ELF-1 (cell line): ENCODE results near the gene RXRA.

Experiments
- DNase-seq: peaks from one replicate; pipeline ENCODE4 v3.0.0-alpha.2; 2016; ENCODE audit warnings: low read depth, low spot score

The RXRA gene

DNA sequence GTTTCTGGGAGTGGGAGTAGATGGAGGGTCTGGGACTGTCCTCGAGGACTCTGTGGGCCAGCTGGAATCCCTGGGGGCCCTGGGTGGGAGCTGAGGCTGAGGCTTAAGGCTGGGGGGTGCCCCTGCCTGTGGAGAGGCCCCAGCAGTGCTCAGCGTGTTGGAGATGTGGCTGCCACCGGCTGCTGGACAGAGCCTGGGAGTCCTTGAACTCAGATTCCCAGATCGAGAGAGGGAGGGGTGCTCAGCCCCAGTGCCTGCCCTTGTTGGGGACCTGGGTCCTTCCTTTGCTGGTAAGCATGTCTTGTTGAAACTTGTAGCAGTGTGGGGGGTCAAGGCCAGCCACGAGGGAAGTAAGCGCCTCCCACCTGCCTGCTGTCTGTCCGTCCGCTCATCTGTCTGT, 10.7 kb downstream of the RXRA start:
- no peak for DNase-seq

DNA sequence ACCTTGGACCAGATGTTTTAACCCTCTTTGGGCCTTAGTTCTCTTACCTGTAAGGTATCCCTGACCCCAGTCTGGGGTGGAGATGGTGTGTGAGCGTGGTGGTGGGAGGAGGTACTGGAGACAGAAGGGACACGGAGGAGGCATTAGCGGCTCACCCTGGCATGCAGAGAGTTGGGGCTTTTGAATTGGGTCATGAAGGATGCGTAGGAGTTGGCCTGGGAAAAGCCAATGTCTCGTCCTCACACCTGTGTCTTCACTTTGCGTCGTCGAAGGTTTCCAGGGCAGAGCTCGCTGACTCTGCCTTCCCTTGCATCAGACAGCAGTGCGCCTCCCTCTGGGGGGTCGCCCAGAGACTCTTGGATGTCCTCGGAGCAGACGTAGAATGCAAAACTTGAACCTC, 11.2 kb downstream of the RXRA start:
- no peak for DNase-seq

DNA sequence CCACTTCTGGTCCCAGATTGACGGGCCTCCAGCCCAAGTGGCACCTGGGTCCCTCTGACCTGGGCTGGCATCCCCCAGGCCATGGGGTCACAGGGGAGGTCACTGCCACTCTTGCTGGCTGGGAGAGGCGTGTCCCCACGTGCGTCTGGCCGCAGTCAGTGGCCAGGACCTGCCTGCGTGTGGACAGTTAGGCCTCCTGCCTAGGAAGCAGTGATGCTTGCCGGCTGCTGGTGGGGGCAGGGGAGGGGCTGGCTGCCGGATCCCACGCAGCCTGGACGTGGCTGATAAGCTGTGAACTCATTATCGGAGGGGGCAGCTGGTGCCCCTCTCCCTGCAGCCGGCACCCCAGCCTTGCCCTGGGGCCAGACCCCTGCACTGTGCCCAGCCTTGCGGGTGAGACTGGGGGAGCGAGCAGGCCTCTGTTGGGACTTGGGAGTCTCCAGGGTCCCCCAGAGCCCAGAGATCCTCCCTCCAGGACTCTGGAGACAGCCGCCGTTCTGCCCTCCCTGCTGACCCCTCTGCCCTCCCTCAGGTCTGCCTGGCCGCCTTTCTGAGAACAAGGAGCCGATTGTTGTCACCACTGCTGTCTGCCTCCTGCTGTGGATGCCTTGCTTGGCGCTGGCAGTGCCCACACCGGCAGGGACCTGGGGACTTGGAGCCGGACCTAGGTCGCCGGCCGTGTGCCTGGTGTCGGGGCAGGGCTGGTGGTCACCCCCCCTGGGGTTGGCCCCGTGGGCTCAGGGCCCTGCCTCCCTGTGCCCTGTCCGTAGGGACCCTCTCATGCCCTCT, 12.3 kb downstream of the RXRA start:
- DNase-seq = no peak

DNA sequence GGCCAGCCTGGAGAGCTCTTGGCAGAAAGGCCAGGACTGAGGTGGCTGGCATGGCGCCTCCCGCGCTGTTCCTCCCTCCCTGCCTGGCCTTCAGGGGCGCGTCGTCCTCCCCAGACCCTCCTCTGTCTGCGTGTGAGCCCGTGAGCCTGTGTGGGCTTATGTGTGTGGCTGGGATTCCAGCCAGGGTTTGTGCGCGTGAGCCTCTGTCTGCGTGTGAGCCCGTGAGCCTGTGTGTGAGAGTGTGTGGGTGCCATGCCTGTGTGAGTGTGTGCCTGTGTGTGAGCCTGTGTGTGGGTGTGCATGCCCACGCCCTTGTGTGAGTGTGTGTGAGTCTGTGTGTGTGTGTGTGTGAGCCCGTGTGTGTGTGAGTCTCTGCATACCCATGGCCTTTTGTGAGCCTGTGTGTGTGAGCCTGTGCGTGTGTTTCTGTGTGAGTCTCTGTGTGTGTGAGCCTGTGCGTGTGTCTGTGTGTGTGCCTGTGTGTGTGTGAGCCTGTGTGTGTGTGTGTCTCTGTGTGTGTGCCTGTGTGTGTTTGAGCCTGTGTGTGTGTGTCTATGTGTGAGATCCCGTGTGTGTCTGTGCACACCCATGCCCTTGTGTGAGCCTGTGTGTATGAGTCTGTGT, 13.0 kb downstream of the RXRA start:
- no peak for DNase-seq

DNA sequence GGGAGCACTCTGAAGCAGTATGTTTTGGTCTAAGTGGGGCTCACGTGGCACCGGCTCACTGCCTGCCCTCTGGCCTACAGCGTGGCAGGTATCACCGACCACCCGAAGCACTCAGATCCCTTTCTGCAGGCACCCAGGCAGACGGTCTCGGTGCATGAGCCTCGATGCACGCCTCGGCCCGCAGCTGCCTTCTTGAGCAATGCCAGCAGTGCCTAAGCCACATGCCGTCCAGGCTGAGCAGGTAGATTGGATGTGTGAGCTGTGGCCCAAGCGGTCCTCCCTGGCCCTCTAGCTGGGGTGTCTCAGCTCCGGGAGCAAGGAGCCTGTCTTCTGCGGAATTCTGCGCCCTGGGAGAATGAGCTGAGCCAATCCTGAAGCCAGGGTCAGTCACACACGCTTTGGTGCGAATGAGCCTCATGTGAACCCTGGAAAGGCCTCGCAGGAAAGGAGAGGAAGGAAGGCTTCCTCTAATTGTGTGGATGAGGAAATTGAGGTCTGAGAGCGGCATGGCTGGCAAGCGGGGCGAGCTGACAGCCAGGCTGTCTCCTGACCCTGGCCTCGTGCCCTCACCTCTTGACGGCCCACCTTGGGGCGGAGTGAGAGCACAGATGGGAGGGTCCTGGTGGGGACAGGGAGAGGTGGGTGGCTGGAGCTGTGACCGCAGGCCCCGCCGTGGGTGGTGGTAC, 14.4 kb downstream of the RXRA start:
- no peak for DNase-seq

DNA sequence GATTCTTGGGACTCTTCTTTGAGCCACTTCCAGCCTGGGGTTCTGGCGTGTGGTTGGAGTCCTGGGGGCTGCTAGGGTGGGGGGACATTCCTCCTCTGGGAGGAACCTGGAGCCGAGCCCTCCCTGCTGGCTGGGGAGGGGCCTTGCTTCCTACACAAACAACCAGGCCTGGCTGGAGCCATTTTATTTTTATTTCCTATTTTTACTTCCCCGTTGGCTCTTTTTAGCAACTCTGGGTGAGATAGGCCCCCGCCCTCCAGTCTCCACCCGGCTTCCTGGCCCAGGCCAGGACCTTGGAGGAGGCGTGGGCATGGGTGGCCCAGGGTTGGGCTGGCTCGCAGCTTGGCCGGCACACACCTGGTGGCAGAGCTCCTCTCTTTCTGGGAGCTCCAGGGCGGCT, 15.1 kb downstream of the RXRA start:
- no peak for DNase-seq

DNA sequence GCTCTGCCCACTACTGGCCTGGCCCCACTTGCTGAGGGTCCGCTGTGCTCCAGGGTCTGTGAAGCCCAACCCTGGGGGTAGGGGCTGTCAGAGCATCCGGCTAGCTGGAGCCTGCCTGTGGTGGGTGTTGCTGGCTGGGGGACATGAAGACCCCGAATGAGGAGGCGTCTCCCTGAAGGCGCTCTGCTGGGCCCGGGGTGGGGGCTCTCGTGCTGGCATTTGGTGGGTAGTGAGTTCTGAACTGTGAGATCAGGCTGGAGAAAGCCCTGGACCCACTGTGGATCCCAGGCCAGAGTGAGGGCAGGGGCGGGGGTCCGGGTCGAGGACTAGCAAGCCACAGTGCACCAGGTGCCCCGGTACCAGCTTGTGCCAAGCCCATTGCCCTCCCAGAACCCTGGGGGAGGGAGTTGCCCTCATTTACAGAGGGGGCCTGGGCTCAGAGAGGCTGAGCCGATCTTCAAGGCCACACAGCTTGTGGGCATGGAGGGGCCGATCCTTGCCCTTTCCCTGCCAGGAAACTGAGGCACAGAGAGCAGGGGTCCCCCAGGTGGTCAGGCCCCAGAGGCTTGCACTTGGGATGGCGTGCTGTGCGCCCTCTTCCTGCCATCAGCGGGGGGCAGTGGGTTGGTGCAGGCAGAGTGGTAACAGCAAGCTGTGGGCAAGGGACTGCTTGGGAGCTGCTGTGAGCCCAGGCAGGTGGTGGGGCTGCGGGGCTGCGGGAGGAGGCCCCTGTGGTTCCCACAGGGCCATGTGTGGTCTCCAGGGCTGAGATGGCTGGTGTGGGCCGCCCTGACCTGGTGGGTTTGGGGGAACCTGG, 15.9 kb downstream of the RXRA start:
- DNase-seq = no peak

DNA sequence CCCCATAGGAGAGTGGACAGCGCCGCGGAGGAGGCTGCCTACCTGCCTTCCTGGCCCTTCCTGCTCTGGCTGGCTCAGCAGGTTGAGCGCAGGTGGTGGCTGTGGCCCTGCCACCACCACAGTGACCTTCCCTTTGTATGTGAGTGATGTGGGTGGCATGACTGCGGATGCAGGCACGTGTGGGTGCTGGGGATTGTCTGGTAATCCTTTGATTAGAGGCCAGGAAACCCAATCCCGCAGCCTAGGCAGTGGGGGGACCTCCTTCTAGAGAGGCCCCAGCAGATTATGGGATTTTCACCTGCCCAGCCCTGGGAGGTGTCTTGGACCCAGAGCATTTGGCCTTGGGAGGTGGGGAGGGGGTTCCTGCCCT, 16.5 kb downstream of the RXRA start:
- no peak for DNase-seq

DNA sequence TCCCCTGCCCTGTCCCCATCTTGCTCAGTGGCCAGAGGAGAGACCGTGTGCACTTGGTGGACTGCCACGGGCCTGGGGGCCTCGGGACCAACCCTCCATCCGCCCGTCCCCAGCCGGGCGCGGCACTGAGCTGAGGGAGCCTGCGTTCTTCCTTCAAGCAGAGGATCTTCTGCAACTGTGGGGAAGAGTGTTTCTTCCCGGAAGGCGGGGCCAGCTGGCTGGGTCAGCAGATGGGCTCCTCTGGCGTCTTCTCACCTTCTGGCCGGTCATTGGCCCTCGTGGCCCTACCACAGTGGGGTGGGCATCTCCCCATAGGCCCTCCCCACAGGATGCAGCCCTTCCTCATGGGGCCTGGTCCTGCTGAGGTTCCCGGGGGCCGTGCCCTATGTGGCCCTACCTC, 17.4 kb downstream of the RXRA start:
- no peak for DNase-seq

DNA sequence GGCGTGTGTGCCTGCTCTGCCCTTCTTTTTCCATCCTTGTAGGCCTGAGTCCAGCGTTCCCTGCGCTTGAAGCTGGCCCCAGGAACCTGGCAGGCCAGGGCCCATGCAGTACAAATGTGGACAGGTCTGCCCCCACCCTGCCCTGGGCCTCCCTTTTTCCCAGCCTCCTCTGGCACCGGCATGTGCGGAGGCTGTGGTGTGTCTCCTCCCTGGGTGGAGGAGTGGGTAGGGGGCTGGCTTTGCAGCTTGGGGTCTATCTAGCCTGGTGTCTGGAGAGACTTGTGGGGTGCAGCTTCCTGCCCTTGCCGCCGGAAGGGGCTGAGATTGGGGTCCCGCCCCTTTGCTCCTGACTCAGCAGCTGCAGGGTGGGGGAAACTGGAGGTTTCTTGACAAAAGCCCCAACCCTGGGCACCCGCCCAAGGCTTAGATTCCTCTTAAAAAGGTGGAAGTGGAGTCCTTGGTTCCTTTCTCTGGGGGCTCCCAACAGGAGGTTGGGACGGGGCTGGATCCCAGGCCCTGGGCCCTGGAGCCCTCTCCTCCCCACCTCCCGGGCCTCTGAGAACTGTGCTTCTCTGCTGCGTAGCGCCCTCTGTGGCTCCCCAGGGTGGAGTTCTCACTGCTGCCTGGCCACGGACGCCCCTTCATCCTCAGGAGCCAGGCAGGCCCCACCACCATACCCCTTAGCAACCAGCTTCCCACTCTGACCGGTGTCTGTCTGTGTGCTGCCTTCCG, 18.0 kb downstream of the RXRA start:
- DNase-seq = no peak

DNA sequence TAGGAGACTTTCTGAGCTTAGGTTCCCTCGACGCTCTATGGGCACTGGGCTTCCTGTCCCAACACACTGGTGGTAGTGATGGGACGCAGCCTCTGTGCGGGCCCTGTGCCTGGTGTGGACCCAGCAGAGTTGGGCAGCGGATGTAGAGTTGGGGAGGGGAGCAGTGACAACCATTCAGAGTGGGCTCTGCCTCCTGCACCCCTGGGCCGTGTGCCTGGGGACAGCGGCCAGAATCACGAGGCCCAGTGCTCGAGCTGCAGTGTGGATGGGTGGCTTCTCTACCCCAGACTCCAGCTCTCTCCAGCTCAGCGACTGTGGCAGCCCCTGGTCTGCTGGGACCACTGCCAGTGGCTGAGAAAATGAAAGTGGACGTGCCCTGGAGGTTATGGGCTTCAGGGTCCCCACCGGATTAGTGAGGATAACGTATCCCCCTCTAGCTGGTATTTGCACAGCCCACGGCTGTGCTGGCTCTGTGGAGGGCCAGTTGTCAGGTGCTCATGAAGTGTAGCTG, 18.6 kb downstream of the RXRA start:
- DNase-seq = no peak

DNA sequence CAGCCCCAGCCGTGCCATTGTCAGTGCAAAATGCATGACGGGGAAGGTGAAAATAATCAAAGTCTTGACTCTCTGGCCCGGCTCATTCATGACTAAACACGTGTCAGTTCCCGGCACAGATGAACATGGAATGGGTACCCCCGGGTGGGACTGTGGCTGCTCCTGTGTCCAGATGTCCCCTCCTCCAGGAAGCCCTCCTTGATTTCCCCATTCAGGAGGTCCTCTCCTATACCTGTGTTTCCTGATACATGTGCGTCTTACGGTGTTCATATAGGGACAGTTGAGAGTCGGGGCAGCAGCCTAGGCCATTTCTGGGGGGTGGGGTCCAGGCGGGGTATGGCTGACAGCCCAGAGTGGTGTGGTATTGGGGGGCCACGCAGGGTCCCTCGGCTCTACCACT, 19.5 kb downstream of the RXRA start:
- no peak for DNase-seq

DNA sequence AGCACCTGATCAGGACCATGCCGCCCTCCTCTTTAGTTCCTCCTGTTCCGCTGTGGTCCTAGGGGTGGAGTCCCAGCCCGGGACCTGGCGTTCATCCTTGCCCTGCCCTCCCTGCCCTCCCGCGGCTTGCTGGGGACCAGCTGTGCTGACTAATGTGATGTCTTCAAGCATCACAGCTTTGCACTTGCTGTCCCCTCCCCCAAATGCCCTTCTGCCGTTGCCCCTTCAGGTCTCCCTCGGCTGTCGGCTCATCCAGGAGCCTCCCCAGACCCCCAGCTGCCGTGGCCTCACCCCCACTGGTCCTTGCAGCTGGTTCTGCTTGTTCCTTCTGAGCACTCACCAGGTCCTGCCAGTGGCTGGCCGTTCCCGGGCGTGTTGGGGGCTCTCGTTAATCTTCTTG, 19.9 kb downstream of the RXRA start:
- DNase-seq = no peak

DNA sequence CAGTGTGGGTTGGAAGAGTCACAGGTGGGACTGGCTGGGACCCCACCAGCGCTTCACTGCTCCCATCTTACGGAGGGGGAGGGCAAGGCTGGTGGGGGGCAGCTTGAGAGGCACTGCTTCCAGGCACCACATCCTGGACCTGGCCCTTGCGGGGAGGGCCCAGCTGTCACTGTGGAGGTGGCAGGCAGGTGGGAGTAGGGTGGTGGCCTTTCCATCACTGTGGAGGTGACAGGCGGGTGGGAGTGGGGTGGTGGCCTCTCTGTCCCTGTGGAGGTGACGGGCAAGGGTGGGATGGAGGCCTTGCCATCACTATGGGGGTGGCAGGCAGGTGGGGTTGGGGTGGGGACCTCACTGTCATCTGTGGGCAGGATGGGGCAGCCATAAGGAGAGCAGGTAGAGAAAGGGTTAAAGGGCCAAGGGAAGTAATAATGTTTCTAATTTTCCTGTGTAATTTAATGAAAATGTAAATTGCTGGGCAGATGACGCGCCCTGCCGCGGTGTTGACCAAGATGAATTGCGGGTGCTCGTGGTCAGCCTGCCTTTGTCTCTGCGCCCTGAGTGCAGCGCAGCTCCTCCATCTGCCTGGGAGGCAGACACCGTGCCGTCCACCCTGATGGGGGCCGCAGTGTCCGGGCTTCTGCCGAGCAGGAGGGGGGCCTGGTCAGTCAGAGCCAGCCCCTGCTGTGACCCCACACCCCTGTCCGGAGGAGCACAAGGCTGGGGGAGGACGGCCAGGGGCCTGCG, 20.8 kb downstream of the RXRA start:
- no peak for DNase-seq

DNA sequence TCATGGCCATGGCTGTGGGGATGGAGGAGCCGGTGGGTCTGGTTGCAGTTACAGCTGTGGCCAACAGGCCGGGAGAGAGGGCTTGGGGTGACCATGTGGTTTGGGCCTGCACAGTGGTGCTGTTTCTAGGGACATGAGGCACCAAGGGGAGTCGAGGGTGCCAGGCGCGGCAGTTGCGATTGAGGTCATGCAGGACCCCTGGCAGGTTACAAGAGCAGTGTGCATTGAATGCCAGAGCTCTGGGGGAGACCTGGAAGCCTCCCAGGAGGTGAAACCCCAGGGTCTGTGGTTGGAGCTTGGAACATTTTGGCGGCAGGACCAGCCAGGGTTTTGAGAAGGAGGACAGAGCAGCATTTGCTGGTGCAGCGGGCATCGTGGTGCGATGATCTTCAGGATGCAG, 21.7 kb downstream of the RXRA start:
- DNase-seq = no peak

DNA sequence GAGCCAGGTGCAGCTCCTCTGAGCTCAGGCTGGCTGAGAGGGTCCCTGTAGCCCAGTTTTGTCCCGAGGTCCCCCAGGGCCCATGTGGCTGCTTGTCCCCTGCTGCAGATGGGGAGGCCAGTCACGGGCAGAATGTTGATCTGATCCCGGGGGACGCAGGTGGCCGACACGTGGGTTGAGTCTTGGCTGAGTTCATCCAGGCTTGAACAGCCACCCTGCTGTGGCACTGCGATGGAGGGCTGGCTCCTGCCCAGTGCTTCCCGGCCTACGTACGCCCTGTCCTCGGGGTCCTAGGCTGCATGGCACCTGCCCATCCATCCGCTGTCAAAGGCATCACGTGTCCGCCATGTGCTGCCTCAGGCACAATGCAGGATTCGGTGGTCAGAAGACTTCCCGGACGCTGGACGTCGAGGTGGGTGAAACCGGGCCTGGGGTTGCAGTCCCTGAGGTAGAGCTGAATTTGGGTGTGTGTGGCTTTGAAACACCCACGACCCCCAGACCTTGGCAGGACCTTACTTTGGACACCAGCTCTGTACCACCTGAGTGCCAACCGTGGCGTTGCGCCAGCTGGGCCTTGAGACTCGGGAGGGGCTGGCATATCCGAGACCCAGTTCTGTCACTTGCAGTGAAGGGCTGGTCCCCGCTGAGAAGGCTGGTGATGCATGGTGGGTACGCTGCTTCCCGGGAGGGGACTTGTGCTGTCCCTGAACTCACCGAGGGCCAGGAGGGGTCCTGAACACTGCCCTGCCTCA, 22.3 kb downstream of the RXRA start:
- DNase-seq = no peak

DNA sequence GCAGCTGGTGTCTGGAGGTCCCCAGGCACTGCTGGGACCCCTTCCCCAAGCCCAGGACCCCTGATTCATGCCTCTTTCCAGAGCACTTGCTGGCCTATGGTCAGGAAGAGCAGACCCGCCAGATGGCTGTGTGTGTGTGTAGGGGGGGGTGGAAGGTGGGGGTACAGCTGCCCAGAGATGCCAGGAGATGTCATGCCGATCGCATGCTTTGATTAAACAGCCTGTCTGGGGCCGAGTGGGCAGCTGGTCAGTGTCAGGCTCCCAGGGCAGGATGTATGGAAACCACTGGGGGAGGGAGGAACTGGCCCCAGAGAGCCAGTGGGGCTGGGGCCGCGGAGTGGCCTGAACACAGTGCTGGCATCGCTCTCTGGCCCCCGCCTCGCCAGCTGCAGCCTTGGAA, 23.7 kb downstream of the RXRA start:
- no peak for DNase-seq

DNA sequence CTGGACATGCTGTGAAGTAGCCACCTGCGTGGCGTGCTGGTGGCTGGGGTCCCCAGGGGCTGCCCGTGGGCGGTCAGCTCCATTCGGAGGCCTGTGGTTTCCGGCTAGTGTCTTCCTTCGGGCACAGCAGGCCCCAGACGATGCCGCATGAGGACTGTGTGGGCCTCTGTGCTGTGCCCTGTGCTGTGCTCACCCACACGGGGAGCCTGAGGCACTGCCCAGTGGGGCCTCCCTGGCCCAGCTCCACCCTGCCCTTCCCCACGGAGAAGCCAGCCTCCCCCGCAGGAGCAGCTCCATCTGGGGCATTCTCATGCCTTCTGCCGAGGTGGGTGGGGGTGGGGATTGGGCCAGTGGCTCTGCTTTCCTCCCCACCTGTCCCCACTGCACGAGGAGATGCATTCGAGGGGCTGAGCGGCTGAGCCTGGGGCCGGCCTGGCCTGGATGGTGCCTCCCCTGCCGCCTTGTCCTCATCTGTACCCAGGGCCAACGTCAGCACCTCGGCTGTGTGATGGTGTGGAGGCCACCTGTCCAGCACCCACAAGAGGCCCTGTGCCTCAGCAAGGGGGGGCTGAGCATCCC, 24.2 kb downstream of the RXRA start:
- no peak for DNase-seq

DNA sequence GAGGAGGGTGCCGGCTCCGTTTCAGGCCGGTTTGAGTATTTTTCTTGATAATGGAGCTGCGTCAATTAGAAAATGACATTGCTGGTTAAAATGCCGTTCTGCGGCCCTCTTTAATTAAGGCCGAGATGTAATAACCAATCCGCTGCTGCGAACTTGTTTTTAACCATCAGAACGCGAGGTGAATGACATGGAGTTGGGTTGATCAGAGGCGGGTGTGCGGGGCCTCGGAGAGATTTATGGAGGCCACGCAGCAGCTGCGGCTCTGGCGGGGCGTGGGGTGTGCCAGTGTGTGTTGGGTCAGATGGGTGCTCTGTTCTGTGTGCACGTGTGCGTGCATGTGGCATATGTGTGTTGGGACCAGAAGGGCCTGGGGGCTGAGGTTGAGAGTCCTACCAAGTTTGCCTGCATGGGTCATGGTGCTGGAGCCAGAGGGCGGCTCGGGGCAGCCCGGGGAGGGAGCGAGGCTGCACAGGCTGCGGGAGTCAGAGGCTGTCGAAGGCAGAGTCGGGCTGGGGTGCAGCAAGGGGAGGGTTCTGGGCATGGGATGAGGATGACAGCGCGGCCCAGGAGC, 25.4 kb downstream of the RXRA start:
- DNase-seq = no peak
